Activated T-helper 2 cell treated with anti-CD3 and anti-CD28 coated beads, Interferon-gamma antibody, Interleukin-2, Interleukin-4, amounts not matched to agents 10 μg/mL and 5 μg/mL and 100 μg/mL, durations not matched to agents 14 hours and 24 hours and 36 hours (primary cell): ENCODE measurements around the gene SZT2. TPM values are rescaled to one million over a fixed set of nuclear protein-coding genes. Genes with fewer than 3 reads are reported as not detected.

Experiments used
- DNase-seq: peaks from one replicate; pipeline ENCODE4 v3.0.0; 2021; ENCODE audit warnings: low spot score
- H3K27ac Mint-ChIP-seq: one replicate; pipeline ENCODE4 v1.8.0; 2021; ENCODE audit warnings: mixed read lengths
- H3K27me3 Mint-ChIP-seq: one replicate; pipeline ENCODE4 v1.8.0; 2021; ENCODE audit warnings: low read depth, mixed read lengths
- H3K36me3 Mint-ChIP-seq: one replicate; pipeline ENCODE4 v1.8.0; 2021; ENCODE audit warnings: low read depth, mixed read lengths
- H3K4me1 Mint-ChIP-seq: one replicate; pipeline ENCODE4 v1.8.0; 2021; ENCODE audit warnings: low read depth, mixed read lengths
- H3K4me3 Mint-ChIP-seq: one replicate; pipeline ENCODE4 v1.8.0; 2021; ENCODE audit warnings: low read depth, mild to moderate bottlenecking, moderate library complexity, mixed read lengths
- H3K9me3 Mint-ChIP-seq: one replicate; pipeline ENCODE4 v1.8.0; 2021; ENCODE audit warnings: mixed read lengths
- intact Hi-C: fragments of 100-400 bp; cut with micrococcal nuclease; formaldehyde crosslinking; loops from one replicate; pipeline ENCODE4 v1.15.1; 2023
- total RNA-seq: library from RNA; stranded (reverse); gene quantifications from 2 replicates; pipeline ENCODE4 v1.2.3, GENCODE V29; 2022

Gene SZT2
- total RNA-seq, 1 donor from 2014 or later: 56.6 TPM

DNA sequence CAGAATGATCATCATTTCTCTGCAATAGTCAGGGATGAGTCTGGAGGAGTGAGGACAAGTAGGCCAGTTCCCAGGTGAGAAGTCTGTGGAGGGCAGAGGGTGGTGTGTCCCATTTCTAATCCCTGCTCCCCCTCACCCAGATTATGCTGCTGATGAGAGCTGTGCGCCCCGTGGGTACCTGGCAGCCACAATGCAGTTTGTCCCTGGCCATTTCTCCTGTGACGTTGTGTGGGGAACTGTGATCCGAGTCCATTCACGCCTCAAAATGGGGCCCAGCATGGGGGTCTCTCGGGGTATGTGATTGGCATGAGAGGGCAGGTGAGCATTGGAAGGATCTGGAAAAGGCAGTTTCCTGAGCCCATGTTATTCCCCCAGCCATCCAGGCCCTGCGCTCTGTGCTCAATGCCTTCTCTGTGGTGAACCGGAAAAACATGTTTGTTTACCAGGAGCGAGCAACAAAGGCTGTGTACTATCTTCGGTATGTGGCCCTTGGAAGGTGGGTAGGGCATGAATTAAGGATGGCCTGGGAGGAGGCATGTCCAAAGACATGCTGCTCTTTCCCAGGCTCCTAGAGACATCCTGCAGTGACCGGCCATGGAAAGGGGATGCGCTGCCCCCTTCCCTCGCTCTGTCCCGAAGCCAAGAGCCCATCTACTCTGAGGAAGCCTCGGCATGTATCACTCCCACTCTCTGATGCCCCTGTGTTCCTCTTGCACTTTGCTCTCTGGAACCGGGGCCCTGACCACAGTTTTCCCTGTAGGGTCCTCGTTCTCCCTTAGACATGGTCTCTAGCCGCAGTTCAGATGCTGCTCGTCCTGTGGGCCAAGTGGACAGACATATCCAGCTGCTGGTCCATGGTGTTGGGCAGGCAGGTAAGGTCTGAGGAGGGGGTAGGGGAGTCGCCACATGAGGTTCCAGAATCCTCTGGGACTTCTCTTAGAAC, 47.6 kb downstream of the SZT2 start:
- Mint-ChIP-seq H3K27ac (no peak overlapping the region), H3K4me3 (no peak overlapping the region), H3K9me3 (no peaks in the 10 kb centered on the region), H3K27me3 (no peaks in the 10 kb centered on the region), H3K4me1 (no peaks in the 10 kb centered on the region), H3K36me3 (peaks cover 53% of the 10 kb centered on the region)
- intact Hi-C loops: no loop called here
- DNase-seq: no peak

DNA sequence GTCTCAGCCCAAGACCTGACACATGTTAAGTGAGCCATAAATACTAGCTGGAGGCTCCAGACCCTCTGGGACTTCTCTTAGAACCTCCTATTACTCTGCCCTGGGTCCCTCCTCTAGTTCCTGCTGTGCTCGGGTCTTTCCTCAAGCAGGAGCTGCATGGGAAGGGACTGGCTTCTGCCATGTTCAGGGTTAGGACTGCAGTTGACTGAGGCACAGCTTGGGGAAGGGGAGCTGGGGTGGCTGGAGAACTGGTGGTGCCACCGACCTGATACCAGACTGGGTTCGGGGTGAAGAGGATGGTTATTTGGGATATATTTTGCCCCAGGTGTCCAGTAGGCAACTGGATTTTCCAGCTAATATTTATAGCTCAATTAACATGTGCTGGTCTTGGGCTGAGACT, 48.3 kb downstream of the SZT2 start:
- H3K36me3 Mint-ChIP-seq: peaks cover 49% of the 10 kb centered on the region
- H3K27ac Mint-ChIP-seq: no peak overlapping the region
- no peaks in the 10 kb centered on the region for H3K4me1 Mint-ChIP-seq
- intact Hi-C loops: no loop called here
- DNase-seq: no peak
- H3K4me3 Mint-ChIP-seq: no peak overlapping the region
- no peaks in the 10 kb centered on the region for H3K27me3 Mint-ChIP-seq
- no peaks in the 10 kb centered on the region for H3K9me3 Mint-ChIP-seq

DNA sequence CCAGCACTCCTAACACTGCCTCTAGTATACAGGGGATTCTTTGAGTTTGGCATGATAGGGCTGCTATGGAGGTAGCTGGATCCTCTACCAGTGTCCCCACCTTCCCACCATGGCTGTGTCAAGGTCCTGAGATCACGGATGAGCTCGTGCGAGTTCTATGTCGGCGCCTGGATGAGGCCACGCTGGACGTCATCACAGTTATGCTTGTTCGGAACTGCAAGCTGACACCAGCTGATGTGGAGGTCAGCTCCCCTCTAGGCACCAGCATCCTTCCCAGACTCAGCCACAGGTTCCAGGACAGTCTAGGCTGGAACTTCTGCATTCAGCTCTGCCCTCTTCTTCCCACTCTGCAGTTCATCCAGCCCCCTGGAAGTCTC, 48.9 kb downstream of the SZT2 start:
- H3K27ac Mint-ChIP-seq: no peak overlapping the region
- H3K4me3 Mint-ChIP-seq: no peak overlapping the region
- no peaks in the 10 kb centered on the region for H3K4me1 Mint-ChIP-seq
- no peak for DNase-seq
- H3K9me3 Mint-ChIP-seq: no peaks in the 10 kb centered on the region
- H3K27me3 Mint-ChIP-seq: no peaks in the 10 kb centered on the region
- intact Hi-C loops: no loop called here
- peaks cover 46% of the 10 kb centered on the region for H3K36me3 Mint-ChIP-seq

DNA sequence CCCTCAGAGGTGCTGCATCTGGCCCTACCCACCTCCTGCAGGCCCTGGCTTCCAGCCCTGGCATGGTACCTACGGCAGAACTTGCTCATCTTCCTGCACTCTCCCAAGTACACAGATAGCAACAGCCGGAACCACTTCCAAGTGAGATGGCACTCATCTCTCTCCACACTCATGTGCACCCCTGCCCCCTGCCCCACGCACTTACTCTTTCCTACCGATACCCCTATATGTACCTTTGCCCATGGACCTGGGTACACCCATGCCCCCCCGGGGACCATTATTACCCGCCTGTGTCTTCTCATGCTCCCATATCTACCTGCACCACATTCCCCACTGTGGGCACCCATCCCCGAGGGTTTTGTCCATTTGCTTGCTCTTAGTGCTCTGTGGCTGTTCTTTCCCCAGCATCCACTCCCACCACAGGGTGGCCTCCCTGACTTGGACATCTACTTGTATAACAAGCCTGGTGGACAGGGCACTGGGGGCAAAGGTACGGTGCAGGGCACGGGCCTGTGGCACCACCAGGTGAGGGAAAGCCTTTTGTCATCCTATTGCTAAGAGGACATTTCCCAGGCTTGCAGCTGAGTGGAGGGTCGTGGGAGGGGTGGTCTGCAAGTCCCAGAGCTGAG, 49.4 kb downstream of the SZT2 start:
- Mint-ChIP-seq H3K27ac (no peak overlapping the region), H3K9me3 (no peaks in the 10 kb centered on the region), H3K4me1 (no peaks in the 10 kb centered on the region), H3K36me3 (peaks cover 43% of the 10 kb centered on the region), H3K4me3 (no peak overlapping the region), H3K27me3 (no peaks in the 10 kb centered on the region)
- intact Hi-C loops: no loop called here
- no peak for DNase-seq

DNA sequence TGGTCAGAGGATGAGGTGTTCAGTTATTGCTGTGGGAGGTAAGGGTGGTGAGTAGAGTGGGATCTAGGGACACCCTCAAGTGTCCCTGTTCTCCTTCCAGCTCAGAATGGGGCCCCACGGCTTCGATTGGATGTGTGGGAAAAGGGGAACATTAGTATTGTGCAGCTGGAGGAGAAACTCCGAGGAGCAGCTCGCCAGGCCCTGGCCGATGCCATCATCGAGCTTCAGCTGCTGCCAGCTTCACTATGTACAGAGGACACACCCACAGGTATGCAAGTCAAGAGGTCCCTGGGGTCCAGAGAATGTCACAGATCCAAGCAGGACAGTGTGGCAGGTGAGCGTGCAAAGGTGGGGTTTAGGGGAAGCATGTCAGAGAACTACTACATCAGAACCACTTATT, 50.1 kb downstream of the SZT2 start:
- H3K36me3 Mint-ChIP-seq: peaks cover 43% of the 10 kb centered on the region
- no peak overlapping the region for H3K27ac Mint-ChIP-seq
- intact Hi-C loops: no loop called here
- no peak overlapping the region for H3K4me3 Mint-ChIP-seq
- DNase-seq: no peak
- H3K4me1 Mint-ChIP-seq: no peaks in the 10 kb centered on the region
- no peaks in the 10 kb centered on the region for H3K9me3 Mint-ChIP-seq
- no peaks in the 10 kb centered on the region for H3K27me3 Mint-ChIP-seq

DNA sequence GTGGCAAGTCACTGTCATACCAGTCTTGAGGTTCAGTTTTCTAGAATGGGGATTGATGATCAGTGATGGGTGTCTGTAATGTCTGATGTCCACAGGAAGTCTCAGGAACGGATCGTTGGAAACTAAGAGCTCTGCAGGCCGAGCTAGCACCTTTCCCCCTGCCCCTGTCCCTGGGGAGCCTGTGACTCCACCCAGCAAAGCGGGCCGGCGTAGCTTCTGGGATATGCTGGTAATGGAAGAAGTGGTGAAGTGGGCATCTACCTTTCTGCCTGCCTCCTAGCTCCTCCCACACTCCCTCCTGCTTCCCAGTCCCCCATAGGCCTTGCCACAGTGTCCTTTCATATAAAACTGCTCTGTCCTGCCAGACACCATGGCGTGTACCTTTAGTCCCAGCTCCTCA, 50.7 kb downstream of the SZT2 start:
- no peaks in the 10 kb centered on the region for H3K27me3 Mint-ChIP-seq
- no peaks in the 10 kb centered on the region for H3K9me3 Mint-ChIP-seq
- intact Hi-C loops: no loop called here

DNA sequence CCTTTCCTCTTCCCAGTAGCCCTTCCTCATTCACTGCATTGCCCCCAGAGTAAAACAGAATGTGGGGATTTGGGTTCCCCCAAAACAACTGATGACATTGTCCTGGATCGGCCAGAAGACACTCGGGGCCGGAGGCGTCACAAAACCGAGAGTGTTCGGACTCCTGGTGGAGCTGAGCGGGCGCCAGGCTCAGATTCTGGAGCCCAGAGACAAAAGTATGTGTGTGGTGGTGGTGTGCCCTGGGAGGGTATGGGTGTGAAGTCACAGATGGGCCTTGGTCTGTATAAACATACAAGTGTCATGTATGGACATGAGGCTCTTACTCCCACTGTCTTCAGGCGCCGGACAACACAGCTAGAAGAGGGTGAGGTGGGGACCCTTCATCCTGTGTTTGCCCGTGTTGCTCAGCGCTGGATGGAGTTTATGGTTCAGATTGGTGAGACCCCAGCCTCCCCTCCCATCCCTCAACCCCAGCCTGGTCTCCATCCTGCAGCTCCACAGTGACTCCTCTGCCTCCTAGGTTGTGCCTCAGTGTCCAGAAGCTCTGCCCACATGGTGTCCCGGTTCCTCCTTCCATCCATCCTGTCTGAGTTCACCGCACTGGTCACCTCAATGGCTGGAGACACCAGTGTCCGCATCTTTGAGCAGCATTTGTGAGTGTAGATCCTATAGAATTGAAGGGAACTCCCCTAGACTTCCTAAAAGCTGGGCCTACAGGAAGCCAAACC, 51.6 kb downstream of the SZT2 start:
- no peaks in the 10 kb centered on the region for H3K9me3 Mint-ChIP-seq
- no peaks in the 10 kb centered on the region for H3K27me3 Mint-ChIP-seq
- DNase-seq: no peak
- intact Hi-C loops: no loop called here
- H3K4me1 Mint-ChIP-seq: no peaks in the 10 kb centered on the region
- H3K4me3 Mint-ChIP-seq: no peak overlapping the region
- H3K36me3 Mint-ChIP-seq: peaks cover 51% of the 10 kb centered on the region
- H3K27ac Mint-ChIP-seq: no peak overlapping the region

More for the DNA sequence above, 50.7 kb downstream of the SZT2 start:
- DNase-seq: no peak
- Mint-ChIP-seq H3K4me1 (no peaks in the 10 kb centered on the region), H3K36me3 (peaks cover 42% of the 10 kb centered on the region), H3K27ac (no peak overlapping the region), H3K4me3 (no peak overlapping the region)

DNA sequence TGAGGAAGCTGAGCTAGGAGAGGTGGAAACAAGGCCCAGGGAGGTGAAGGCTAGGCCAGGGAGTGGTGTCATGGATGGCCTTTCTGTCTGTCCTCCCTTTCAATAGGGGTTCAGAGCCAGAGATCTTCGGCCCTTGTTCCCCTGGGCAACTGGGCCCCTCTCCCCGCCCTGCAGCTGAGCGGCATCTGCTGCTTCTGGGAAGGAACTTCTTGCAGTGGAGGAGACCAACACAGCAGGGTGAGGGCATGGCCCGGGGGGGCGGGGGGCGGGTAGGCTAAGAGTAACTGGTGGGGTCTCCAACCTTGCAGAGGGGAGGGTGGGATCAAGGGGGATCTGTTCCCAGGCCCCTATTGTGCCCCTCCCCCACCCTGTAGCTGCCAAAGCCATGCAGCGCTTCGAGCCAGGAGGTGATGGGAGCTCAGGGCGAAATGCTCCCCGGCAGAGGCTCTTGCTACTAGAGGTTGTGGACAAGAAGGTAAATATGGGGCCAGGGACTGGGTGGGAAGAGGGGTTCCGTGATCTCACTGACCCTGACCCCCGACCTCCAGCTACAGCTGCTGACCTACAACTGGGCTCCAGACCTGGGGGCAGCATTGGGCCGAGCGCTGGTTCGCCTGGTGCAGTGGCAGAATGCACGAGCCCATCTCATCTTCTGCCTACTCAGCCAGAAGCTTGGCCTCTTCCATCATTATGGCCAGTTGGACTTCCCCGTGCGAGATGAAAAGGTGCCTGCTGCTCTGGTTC, 52.4 kb downstream of the SZT2 start:
- Mint-ChIP-seq H3K4me1 (no peaks in the 10 kb centered on the region), H3K27me3 (no peaks in the 10 kb centered on the region), H3K27ac (no peak overlapping the region), H3K36me3 (peaks cover 58% of the 10 kb centered on the region), H3K4me3 (no peak overlapping the region), H3K9me3 (no peaks in the 10 kb centered on the region)
- no peak for DNase-seq
- intact Hi-C loops: no loop called here

DNA sequence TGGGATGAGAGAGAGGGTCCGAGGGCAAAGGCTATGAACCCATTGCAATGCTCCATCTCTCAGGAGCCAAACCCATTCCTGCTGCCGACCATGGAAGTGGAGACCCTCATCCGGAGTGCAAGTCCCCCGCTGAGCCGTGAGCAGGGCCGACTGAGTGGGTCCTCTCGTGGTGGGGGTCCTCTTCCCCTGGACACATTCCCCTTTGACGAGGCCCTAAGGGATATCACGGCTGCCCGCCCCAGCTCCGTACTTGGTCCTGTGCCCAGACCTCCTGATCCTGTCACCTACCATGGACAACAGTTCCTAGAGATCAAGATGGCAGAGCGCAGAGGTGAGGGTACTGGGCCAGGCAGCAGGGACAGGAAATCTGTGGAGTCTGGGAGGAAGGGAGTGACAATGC, 53.1 kb downstream of the SZT2 start:
- Mint-ChIP-seq H3K4me3 (no peak overlapping the region), H3K4me1 (no peaks in the 10 kb centered on the region), H3K27me3 (no peaks in the 10 kb centered on the region), H3K27ac (no peak overlapping the region), H3K9me3 (no peaks in the 10 kb centered on the region), H3K36me3 (peaks cover 62% of the 10 kb centered on the region)
- DNase-seq: no peak
- intact Hi-C loops: no loop called here

DNA sequence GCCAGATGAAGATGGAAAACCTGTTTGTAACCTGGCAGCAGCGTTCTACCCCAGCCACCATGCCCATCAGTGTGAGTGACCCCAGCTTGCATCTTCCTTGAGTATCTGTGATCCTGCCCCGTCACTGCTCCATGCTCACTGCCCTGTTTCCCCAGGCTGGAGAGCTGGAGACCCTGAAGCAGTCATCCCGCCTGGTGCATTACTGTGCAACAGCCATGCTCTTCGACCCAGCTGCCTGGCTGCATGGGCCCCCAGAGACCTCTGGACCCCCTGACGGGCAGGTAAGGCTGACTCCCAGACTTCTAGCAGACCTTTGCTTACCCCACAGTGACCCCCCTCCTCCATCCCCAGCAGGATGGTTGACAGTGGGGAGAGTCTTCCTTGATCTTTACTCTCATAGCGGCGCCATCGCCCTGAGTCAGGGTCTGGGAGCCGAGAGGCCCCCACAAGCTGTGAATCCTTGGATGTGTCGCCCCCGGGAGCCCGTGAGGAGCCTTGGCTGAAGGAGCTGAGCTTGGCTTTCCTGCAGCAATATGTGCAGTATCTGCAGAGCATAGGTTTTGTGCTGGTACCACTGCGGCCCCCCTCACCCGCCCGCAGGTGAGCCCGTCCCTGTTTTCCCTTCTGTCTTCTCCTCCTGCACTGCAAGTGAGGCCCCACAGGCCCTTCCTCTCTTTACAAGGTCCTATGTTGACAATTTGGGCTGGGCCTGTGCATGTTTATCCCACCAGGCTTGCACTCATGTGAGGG, 53.7 kb downstream of the SZT2 start:
- intact Hi-C loops: no loop called here
- no peak for DNase-seq
- H3K4me3 Mint-ChIP-seq: no peak overlapping the region
- H3K27ac Mint-ChIP-seq: no peak overlapping the region
- H3K36me3 Mint-ChIP-seq: peaks cover 58% of the 10 kb centered on the region
- H3K27me3 Mint-ChIP-seq: no peaks in the 10 kb centered on the region
- no peaks in the 10 kb centered on the region for H3K4me1 Mint-ChIP-seq
- no peaks in the 10 kb centered on the region for H3K9me3 Mint-ChIP-seq

DNA sequence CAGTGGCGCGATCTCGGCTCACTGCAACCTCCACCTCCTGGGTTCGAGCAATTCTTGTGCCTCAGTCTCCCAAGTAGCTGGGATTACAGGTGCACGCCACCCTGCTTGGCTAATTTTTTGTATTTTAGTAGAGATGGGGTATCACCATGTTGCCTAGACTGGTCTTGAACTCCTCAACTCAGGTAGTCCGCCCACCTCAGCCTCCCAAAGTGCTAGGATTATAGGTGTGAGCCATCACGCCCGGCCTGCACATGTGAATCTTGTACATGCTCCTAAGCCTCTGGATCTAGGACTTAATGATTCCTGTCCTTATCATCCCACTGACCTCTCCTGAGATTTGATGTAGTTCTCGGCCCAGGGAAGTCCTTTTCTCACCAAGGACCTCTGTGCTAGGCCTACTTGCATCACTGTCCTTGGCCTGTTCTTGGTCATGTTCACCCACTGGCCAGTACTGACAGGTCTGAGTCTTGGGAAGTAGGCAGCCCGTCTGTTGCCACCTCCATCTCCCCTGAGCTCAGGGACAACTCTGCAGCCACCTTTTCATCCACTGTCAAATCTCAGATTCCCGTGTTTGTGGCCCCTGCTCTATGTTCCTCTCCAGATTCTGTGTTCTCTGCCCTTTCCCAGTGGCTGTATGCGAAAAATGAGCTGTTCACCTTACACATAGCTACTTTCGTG, 54.6 kb downstream of the SZT2 start:
- Mint-ChIP-seq H3K4me1 (no peaks in the 10 kb centered on the region), H3K4me3 (no peak overlapping the region), H3K9me3 (no peaks in the 10 kb centered on the region), H3K27ac (no peak overlapping the region), H3K36me3 (peaks cover 55% of the 10 kb centered on the region), H3K27me3 (no peaks in the 10 kb centered on the region)
- intact Hi-C loops: no loop called here
- no peak for DNase-seq

DNA sequence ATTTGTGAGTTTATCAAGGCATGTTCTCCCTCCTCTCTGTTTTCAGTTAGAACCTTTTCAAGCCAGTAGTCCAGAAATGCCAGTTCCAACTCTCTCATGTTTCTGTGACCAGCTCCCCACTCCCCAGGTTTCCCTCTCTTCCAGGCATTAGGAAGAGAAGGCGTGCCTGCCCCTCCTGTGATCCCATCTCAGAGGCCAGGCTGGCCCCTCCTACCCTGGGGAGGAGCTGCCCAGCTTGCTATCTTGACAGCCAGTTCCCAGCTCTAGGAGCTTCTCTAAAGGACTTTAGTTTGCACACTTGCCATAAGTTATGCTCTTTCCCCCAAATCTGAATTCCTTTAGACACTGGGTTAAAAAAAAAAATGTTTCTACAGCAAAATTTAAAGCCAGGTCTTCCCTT, 55.1 kb downstream of the SZT2 start:
- no peaks in the 10 kb centered on the region for H3K9me3 Mint-ChIP-seq

More for the DNA sequence above, 55.1 kb downstream of the SZT2 start:
- Mint-ChIP-seq H3K27ac (no peak overlapping the region), H3K4me1 (no peaks in the 10 kb centered on the region), H3K27me3 (no peaks in the 10 kb centered on the region), H3K36me3 (peaks cover 60% of the 10 kb centered on the region), H3K4me3 (no peak overlapping the region)
- intact Hi-C loops: no loop called here
- no peak for DNase-seq
